ENCODE data around the gene CYP11A1.

Gene CYP11A1

GRCh38 chr15:74399100-74399499, 31.7 kb upstream of the CYP11A1 start:
- ChIA-PET POLR2A (no interaction called here), CTCF (interaction anchor here (1.3 to 14.7 kb wide), 3 partner anchors 15 to 33 kb away, joined by 4 to 160 read pairs (median 160); partner anchors contain the start of gene SEMA7A)
- no peak for TF ChIP-seq CTCF (IDR thresholded peaks at IDR 0.05; ENCODE audit: control extremely low read depth, extremely low read depth, low read depth, missing control alignments)
- DNase-seq (ENCODE audit: extremely low spot score) = no peak

GRCh38 chr15:74398183-74398582, 30.7 kb upstream of the CYP11A1 start:
- CTCF ChIA-PET = interaction anchor here (1.3 to 14.7 kb wide), 4 partner anchors 14 to 34 kb away, joined by 4 to 160 read pairs (median 128); partner anchors contain the start of gene SEMA7A
- POLR2A ChIA-PET = no interaction called here
- DNase-seq (ENCODE audit: extremely low spot score) = no peak

GRCh38 chr15:74397239-74398068, 30.0 kb upstream of the CYP11A1 start:
- no peak for DNase-seq (ENCODE audit: extremely low spot score)
- ChIA-PET CTCF (interaction anchor here (1.0 to 14.7 kb wide), 4 partner anchors 13 to 35 kb away, joined by 4 to 160 read pairs (median 50); partner anchors contain the start of gene SEMA7A), POLR2A (interaction anchor here (0.5 to 2.5 kb wide), 4 partner anchors 13 to 37 kb away, joined by 3 to 9 read pairs (median 4); no protein-coding TSS in a partner anchor)
- TF ChIP-seq CTCF (IDR thresholded peaks at IDR 0.05; ENCODE audit: control extremely low read depth, extremely low read depth, low read depth, missing control alignments) = no peak

More at GRCh38 chr15:74398183-74398582, 30.7 kb upstream of the CYP11A1 start:
- TF ChIP-seq CTCF (IDR thresholded peaks at IDR 0.05; ENCODE audit: control extremely low read depth, extremely low read depth, low read depth, missing control alignments) = no peak

GRCh38 chr15:74396445-74397238, 29.2 kb upstream of the CYP11A1 start:
- peak; percentile 25 for TF ChIP-seq CTCF (IDR thresholded peaks at IDR 0.05; ENCODE audit: control extremely low read depth, extremely low read depth, low read depth, missing control alignments)
- ChIA-PET POLR2A (interaction anchor here (0.5 to 2.5 kb wide), 4 partner anchors 12 to 38 kb away, joined by 3 to 9 read pairs (median 4); no protein-coding TSS in a partner anchor), CTCF (interaction anchor here (1.0 to 14.7 kb wide), 5 partner anchors 12 to 52 kb away, joined by 3 to 160 read pairs (median 4); partner anchors contain the start of gene SEMA7A)
- peak; percentile 84 for DNase-seq (ENCODE audit: extremely low spot score)

GRCh38 chr15:74396146-74396438, 28.6 kb upstream of the CYP11A1 start:
- POLR2A ChIA-PET = interaction anchor here (2.5 kb wide), 1 partner anchor 11 kb away, joined by 9 read pairs; no protein-coding TSS in a partner anchor
- DNase-seq (ENCODE audit: extremely low spot score) = no peak
- CTCF ChIA-PET = interaction anchor here (1.0 to 14.7 kb wide), 5 partner anchors 12 to 53 kb away, joined by 3 to 160 read pairs (median 4); partner anchors contain the start of gene SEMA7A
- no peak for TF ChIP-seq CTCF (IDR thresholded peaks at IDR 0.05; ENCODE audit: control extremely low read depth, extremely low read depth, low read depth, missing control alignments)
